Measurements from ENCODE around the gene TRPM6. TPM values are rescaled to one million over a fixed set of nuclear protein-coding genes. Genes with fewer than 3 reads are reported as not detected.

The TRPM6 gene
- total RNA-seq, 1 donor from 2014 or later: not detected

- no peak for DNase-seq (ENCODE audit: low read depth, low spot score)
- Mint-ChIP-seq H3K9me3 (no peaks in the 10 kb centered on the region), H3K4me3 (no peak overlapping the region), H3K36me3 (ENCODE audit: low read depth) (no peaks in the 10 kb centered on the region), H3K27ac (ENCODE audit: unreplicated experiment) (no peak overlapping the region), H3K27me3 (ENCODE audit: low read depth) (peaks cover 5% of the 10 kb centered on the region), H3K4me1 (peaks cover 5% of the 10 kb centered on the region)
- TF ChIP-seq CTCF (conservative IDR thresholded peaks at IDR 0.05): no peak
These were observed 191.2 kb downstream of the TRPM6 start for GRCh38 chr9:74696520-74696919.

GRCh38 chr9:74691058-74691457 lies 196.7 kb downstream of the TRPM6 start:
- Mint-ChIP-seq H3K9me3 (no peaks in the 10 kb centered on the region), H3K4me3 (no peak overlapping the region), H3K36me3 (ENCODE audit: low read depth) (no peaks in the 10 kb centered on the region), H3K4me1 (peaks cover 17% of the 10 kb centered on the region), H3K27me3 (ENCODE audit: low read depth) (no peaks in the 10 kb centered on the region), H3K27ac (ENCODE audit: unreplicated experiment) (peak overlapping the region; percentile 46)
- no peak for DNase-seq (ENCODE audit: low read depth, low spot score)
- TF ChIP-seq CTCF (conservative IDR thresholded peaks at IDR 0.05): no peak

GRCh38 chr9:74683322-74683721 lies 204.4 kb downstream of the TRPM6 start:
- Mint-ChIP-seq H3K4me1 (peaks cover 5% of the 10 kb centered on the region), H3K27me3 (ENCODE audit: low read depth) (no peaks in the 10 kb centered on the region), H3K4me3 (no peak overlapping the region), H3K9me3 (no peaks in the 10 kb centered on the region), H3K36me3 (ENCODE audit: low read depth) (peaks cover 2% of the 10 kb centered on the region), H3K27ac (ENCODE audit: unreplicated experiment) (no peak overlapping the region)
- TF ChIP-seq CTCF (conservative IDR thresholded peaks at IDR 0.05): no peak
- no peak for DNase-seq (ENCODE audit: low read depth, low spot score)

- Mint-ChIP-seq H3K27me3 (ENCODE audit: low read depth) (no peaks in the 10 kb centered on the region), H3K36me3 (ENCODE audit: low read depth) (peaks cover 2% of the 10 kb centered on the region), H3K9me3 (no peaks in the 10 kb centered on the region), H3K4me1 (peaks cover 5% of the 10 kb centered on the region), H3K4me3 (no peak overlapping the region), H3K27ac (ENCODE audit: unreplicated experiment) (no peak overlapping the region)
- TF ChIP-seq CTCF (conservative IDR thresholded peaks at IDR 0.05): no peak
- no peak for DNase-seq (ENCODE audit: low read depth, low spot score)
These were observed 205.8 kb downstream of the TRPM6 start for GRCh38 chr9:74681906-74682305.

- no peak for DNase-seq (ENCODE audit: low read depth, low spot score)
- Mint-ChIP-seq H3K4me1 (peaks cover 4% of the 10 kb centered on the region), H3K27ac (ENCODE audit: unreplicated experiment) (no peak overlapping the region), H3K27me3 (ENCODE audit: low read depth) (no peaks in the 10 kb centered on the region), H3K4me3 (no peak overlapping the region), H3K9me3 (no peaks in the 10 kb centered on the region), H3K36me3 (ENCODE audit: low read depth) (no peaks in the 10 kb centered on the region)
- TF ChIP-seq CTCF (conservative IDR thresholded peaks at IDR 0.05): no peak
These were observed 213.6 kb downstream of the TRPM6 start for GRCh38 chr9:74674077-74674476.

Other genes with a start within 250 kb of the TRPM6 start
- 12.7 and 13.4 TPM in 2 replicates for gene C9orf40, start 65.0 kb upstream of the TRPM6 start, total RNA-seq
- gene CARNMT1, start 140.4 kb upstream of the TRPM6 start, total RNA-seq: 19.6 and 20.1 TPM in 2 replicates
- 1.2 and 2.3 TPM in 2 replicates for gene NMRK1, start 200.2 kb upstream of the TRPM6 start, total RNA-seq
- gene OSTF1, start 200.6 kb upstream of the TRPM6 start, total RNA-seq: 4.4 and 5.0 TPM in 2 replicates